Activated naive CD4-positive, alpha-beta T cell treated with anti-CD3 and anti-CD28 coated beads, Interleukin-2, amount 50 U/mL, for 72 hours (primary cell): ENCODE measurements around the gene THAP11. TPM values are rescaled to one million over a fixed set of nuclear protein-coding genes. Genes with fewer than 3 reads are reported as not detected.
"Not testable (repeated sequence)": the region's sequence is repeated elsewhere in the genome, so short reads cannot be mapped to it uniquely, and the experiment has no call there.

ENCODE experiments used
- ATAC-seq, 2 donors: fragments of 150-1000 bp; cut with Tn5 transposase; 2 replicates each; pipeline ENCODE4 v1.10.0; 2021; ENCODE audit warnings: mild to moderate bottlenecking in 2 of 2, moderate library complexity in 2 of 2
- DNase-seq, 2 donors: peaks; one replicate each; pipeline ENCODE4 v3.0.0; 2021 to 2022; ENCODE audit warnings: low spot score in 2 of 2
- H3K27ac Mint-ChIP-seq, 2 donors: one replicate each; pipeline ENCODE4 v1.8.0; 2022; ENCODE audit warnings: mild to moderate bottlenecking in 2 of 2, mixed read lengths in 2 of 2
- H3K36me3 Mint-ChIP-seq, 2 donors: one replicate each; pipeline ENCODE4 v1.8.0; 2022; ENCODE audit warnings: mixed read lengths in 2 of 2
- H3K9me3 Mint-ChIP-seq, 2 donors: one replicate each; pipeline ENCODE4 v1.8.0; 2022; ENCODE audit warnings: mixed read lengths in 2 of 2
- total RNA-seq, 2 donors: library from RNA; stranded (reverse); gene quantifications; one replicate each; pipeline ENCODE4 v1.2.3, GENCODE V29; 2022

The THAP11 gene
- total RNA-seq, 2 donors from 2014 or later, result 26.9 to 43.2 TPM

- DNase-seq (no peak), ATAC-seq (no peak)
- peaks cover 18 to 25% of the 10 kb centered on the region in 2 donors for H3K36me3 Mint-ChIP-seq
- no peaks in the 10 kb centered on the region for H3K9me3 Mint-ChIP-seq
- peak overlapping the region; percentile 74 to 90 for H3K27ac Mint-ChIP-seq
Measured at GRCh38 chr16:67848118-67848517, 6.0 kb downstream of the THAP11 start.

- Mint-ChIP-seq H3K9me3 (no peaks in the 10 kb centered on the region), H3K36me3 (peaks cover 0 to 5% of the 10 kb centered on the region in 2 donors), H3K27ac (no peak overlapping the region)
- ATAC-seq, result no peak
- no peak for DNase-seq
Measured at GRCh38 chr16:67853670-67854069, 11.6 kb downstream of the THAP11 start.

GRCh38 chr16:67855789-67856188, 13.7 kb downstream of the THAP11 start:
- H3K36me3 Mint-ChIP-seq, result no peaks in the 10 kb centered on the region
- H3K9me3 Mint-ChIP-seq, result no peaks in the 10 kb centered on the region
- peak overlapping the region in 1 of 2 donors; percentile 56 for H3K27ac Mint-ChIP-seq
- DNase-seq, result no peak
- ATAC-seq, result no peak

- peak overlapping the region; percentile 56 to 90 for H3K27ac Mint-ChIP-seq
- H3K9me3 Mint-ChIP-seq, result no peaks in the 10 kb centered on the region
- DNase-seq, result no peak
- H3K36me3 Mint-ChIP-seq, result no peaks in the 10 kb centered on the region
- ATAC-seq, result peak in 1 of 2 donors; percentile 9
Measured at GRCh38 chr16:67856927-67857546, 14.9 kb downstream of the THAP11 start.

- Mint-ChIP-seq H3K27ac (peak overlapping the region; percentile 56 to 90), H3K9me3 (no peaks in the 10 kb centered on the region), H3K36me3 (no peaks in the 10 kb centered on the region)
- ATAC-seq (peak; percentile 70 to 83), DNase-seq (no peak)
Measured at GRCh38 chr16:67857547-67858233, 15.6 kb downstream of the THAP11 start.

GRCh38 chr16:67858500-67858899, 16.4 kb downstream of the THAP11 start:
- H3K27ac Mint-ChIP-seq, result peak overlapping the region; percentile 56 to 90

GRCh38 chr16:67860589-67861398, 18.7 kb downstream of the THAP11 start:
- DNase-seq, result no peak
- Mint-ChIP-seq H3K27ac (peak overlapping the region; percentile 22 to 42), H3K9me3 (no peaks in the 10 kb centered on the region), H3K36me3 (no peaks in the 10 kb centered on the region)
- ATAC-seq, result peak in 1 of 2 donors; percentile 19

More at GRCh38 chr16:67858500-67858899, 16.4 kb downstream of the THAP11 start:
- Mint-ChIP-seq H3K36me3 (no peaks in the 10 kb centered on the region), H3K9me3 (no peaks in the 10 kb centered on the region)
- DNase-seq (no peak), ATAC-seq (no peak)

- DNase-seq (no peak), ATAC-seq (no peak)
- Mint-ChIP-seq H3K27ac (peak overlapping the region; percentile 19 to 42), H3K36me3 (no peaks in the 10 kb centered on the region), H3K9me3 (no peaks in the 10 kb centered on the region)
Measured at GRCh38 chr16:67861877-67862276, 19.8 kb downstream of the THAP11 start.

GRCh38 chr16:67862623-67863583, 20.8 kb downstream of the THAP11 start:
- H3K27ac Mint-ChIP-seq, result peak overlapping the region in 1 of 2 donors; percentile 78
- ATAC-seq, result no peak
- DNase-seq, result no peak
- H3K36me3 Mint-ChIP-seq, result no peaks in the 10 kb centered on the region
- H3K9me3 Mint-ChIP-seq, result no peaks in the 10 kb centered on the region

- peak overlapping the region in 1 of 2 donors; percentile 29 for H3K27ac Mint-ChIP-seq
- DNase-seq, H3K9me3 Mint-ChIP-seq, ATAC-seq, H3K36me3 Mint-ChIP-seq: not testable (repeated sequence)
Measured at GRCh38 chr16:67864044-67864443, 21.9 kb downstream of the THAP11 start.

- ATAC-seq (no peak), DNase-seq (no peak)
- no peaks in the 10 kb centered on the region for H3K36me3 Mint-ChIP-seq
- H3K27ac Mint-ChIP-seq, result peak overlapping the region in 1 of 2 donors; percentile 81
- no peaks in the 10 kb centered on the region for H3K9me3 Mint-ChIP-seq
Measured at GRCh38 chr16:67864594-67864993, 22.5 kb downstream of the THAP11 start.

- Mint-ChIP-seq H3K27ac (no peak overlapping the region), H3K9me3 (no peaks in the 10 kb centered on the region)
- ATAC-seq, result peak; percentile 53 to 61
Measured at GRCh38 chr16:67865318-67865717, 23.2 kb downstream of the THAP11 start.

GRCh38 chr16:67868290-67868689, 26.2 kb downstream of the THAP11 start:
- no peaks in the 10 kb centered on the region for H3K9me3 Mint-ChIP-seq
- ATAC-seq, result no peak
- no peaks in the 10 kb centered on the region for H3K36me3 Mint-ChIP-seq
- no peak for DNase-seq
- H3K27ac Mint-ChIP-seq, result no peak overlapping the region

More at GRCh38 chr16:67865318-67865717, 23.2 kb downstream of the THAP11 start:
- no peak for DNase-seq
- no peaks in the 10 kb centered on the region for H3K36me3 Mint-ChIP-seq

- Mint-ChIP-seq H3K36me3 (peaks cover 0 to 8% of the 10 kb centered on the region in 2 donors), H3K9me3 (no peaks in the 10 kb centered on the region), H3K27ac (peak overlapping the region in 1 of 2 donors; percentile 91)
- no peak for DNase-seq
- no peak for ATAC-seq
Measured at GRCh38 chr16:67869653-67870052, 27.5 kb downstream of the THAP11 start.

- no peak for DNase-seq
- peak overlapping the region; percentile 90 to 91 for H3K27ac Mint-ChIP-seq
- H3K9me3 Mint-ChIP-seq, result no peaks in the 10 kb centered on the region
- ATAC-seq, result no peak
- peaks cover 0 to 8% of the 10 kb centered on the region in 2 donors for H3K36me3 Mint-ChIP-seq
Measured at GRCh38 chr16:67871256-67871655, 29.1 kb downstream of the THAP11 start.

- ATAC-seq (no peak), DNase-seq (no peak)
- Mint-ChIP-seq H3K27ac (peak overlapping the region; percentile 85 to 91), H3K36me3 (peaks cover 0 to 8% of the 10 kb centered on the region in 2 donors), H3K9me3 (no peaks in the 10 kb centered on the region)
Measured at GRCh38 chr16:67872131-67872630, 30.1 kb downstream of the THAP11 start.
